ENCODE results near the gene ARRDC4.

The ARRDC4 gene

GRCh38 chr15:97960364-97961066 is at the start of gene ARRDC4:
Gene ARRDC4, plus strand, starts transcription at chr15:97960703. Its CDS starts 159 bp downstream, at chr15:97960862.
- DNase-seq (ENCODE audit: low read depth in 2 of 2, low spot score in 1 of 2), result peak; percentile 91 to 96

- DNase-seq (ENCODE audit: low read depth in 2 of 2, low spot score in 1 of 2), result no peak
Observed at GRCh38 chr15:97914711-97915110, 45.8 kb upstream of the ARRDC4 start.

GRCh38 chr15:97915261-97915660 is 45.2 kb upstream of the ARRDC4 start:
- no peak for DNase-seq (ENCODE audit: low read depth in 2 of 2, low spot score in 1 of 2)

- no peak for DNase-seq (ENCODE audit: low read depth in 2 of 2, low spot score in 1 of 2)
Observed at GRCh38 chr15:97921296-97921865, 39.1 kb upstream of the ARRDC4 start.

- no peak for DNase-seq (ENCODE audit: low read depth in 2 of 2, low spot score in 1 of 2)
Observed at GRCh38 chr15:97929456-97930229, 30.9 kb upstream of the ARRDC4 start.

- DNase-seq (ENCODE audit: low read depth in 2 of 2, low spot score in 1 of 2), result no peak
Observed at GRCh38 chr15:97930230-97930629, 30.3 kb upstream of the ARRDC4 start.

GRCh38 chr15:97931314-97931713 is 29.2 kb upstream of the ARRDC4 start:
- no peak for DNase-seq (ENCODE audit: low read depth in 2 of 2, low spot score in 1 of 2)

- no peak for DNase-seq (ENCODE audit: low read depth in 2 of 2, low spot score in 1 of 2)
Observed at GRCh38 chr15:97933589-97933988, 26.9 kb upstream of the ARRDC4 start.

- no peak for DNase-seq (ENCODE audit: low read depth in 2 of 2, low spot score in 1 of 2)
Observed at GRCh38 chr15:97940993-97941392, 19.5 kb upstream of the ARRDC4 start.

GRCh38 chr15:97941572-97941971 is 18.9 kb upstream of the ARRDC4 start:
- no peak for DNase-seq (ENCODE audit: low read depth in 2 of 2, low spot score in 1 of 2)

GRCh38 chr15:97944724-97945123 is 15.8 kb upstream of the ARRDC4 start:
- DNase-seq (ENCODE audit: low read depth in 2 of 2, low spot score in 1 of 2), result no peak

- DNase-seq (ENCODE audit: low read depth in 2 of 2, low spot score in 1 of 2), result no peak
Observed at GRCh38 chr15:97947465-97948260, 12.8 kb upstream of the ARRDC4 start.

- no peak for DNase-seq (ENCODE audit: low read depth in 2 of 2, low spot score in 1 of 2)
Observed at GRCh38 chr15:97953254-97953653, 7.2 kb upstream of the ARRDC4 start.

- DNase-seq (ENCODE audit: low read depth in 2 of 2, low spot score in 1 of 2), result no peak
Observed at GRCh38 chr15:97953748-97954147, 6.8 kb upstream of the ARRDC4 start.

GRCh38 chr15:97955035-97955434 is 5.5 kb upstream of the ARRDC4 start:
- DNase-seq (ENCODE audit: low read depth in 2 of 2, low spot score in 1 of 2), result no peak

- DNase-seq (ENCODE audit: low read depth in 2 of 2, low spot score in 1 of 2), result no peak
Observed at GRCh38 chr15:97955529-97955928, 5.0 kb upstream of the ARRDC4 start.

- DNase-seq (ENCODE audit: low read depth in 2 of 2, low spot score in 1 of 2), result no peak
Observed at GRCh38 chr15:97959724-97960363, 659 bp upstream of the ARRDC4 start.

GRCh38 chr15:97961067-97961954 is 808 bp downstream of the ARRDC4 start:
- DNase-seq (ENCODE audit: low read depth in 2 of 2, low spot score in 1 of 2), result no peak

GRCh38 chr15:97962263-97962662 is 1.8 kb downstream of the ARRDC4 start:
- no peak for DNase-seq (ENCODE audit: low read depth in 2 of 2, low spot score in 1 of 2)

- no peak for DNase-seq (ENCODE audit: low read depth in 2 of 2, low spot score in 1 of 2)
Observed at GRCh38 chr15:97963779-97964178, 3.3 kb downstream of the ARRDC4 start.
